ENCODE measurements around the gene CNGA3.
"Not testable (repeated sequence)": the region's sequence is repeated elsewhere in the genome, so short reads cannot be mapped to it uniquely, and the experiment has no call there.

CNGA3 gene

GRCh38 chr2:98346311-98347236, at the start of gene CNGA3:
TSS of gene CNGA3 (plus strand) at chr2:98346456. CDS start at chr2:98369976, 23,520 bp downstream.
- peak; percentile 31 for DNase-seq

- no peak for DNase-seq
Observed at GRCh38 chr2:98297817-98298682, 48.2 kb upstream of the CNGA3 start.

- no peak for DNase-seq
Observed at GRCh38 chr2:98298683-98299164, 47.5 kb upstream of the CNGA3 start.

- no peak for DNase-seq
Observed at GRCh38 chr2:98299211-98299905, 46.9 kb upstream of the CNGA3 start.

GRCh38 chr2:98300141-98300874, 45.9 kb upstream of the CNGA3 start:
- no peak for DNase-seq

- DNase-seq, result no peak
Observed at GRCh38 chr2:98301469-98301868, 44.8 kb upstream of the CNGA3 start.

GRCh38 chr2:98307131-98307696, 39.0 kb upstream of the CNGA3 start:
- not testable (repeated sequence) for DNase-seq

- peak; percentile 29 for DNase-seq
Observed at GRCh38 chr2:98308068-98308467, 38.2 kb upstream of the CNGA3 start.

- DNase-seq, result no peak
Observed at GRCh38 chr2:98308532-98308931, 37.7 kb upstream of the CNGA3 start.

GRCh38 chr2:98309580-98309979, 36.7 kb upstream of the CNGA3 start:
- DNase-seq, result no peak

- DNase-seq, result no peak
Observed at GRCh38 chr2:98310010-98310409, 36.2 kb upstream of the CNGA3 start.

- DNase-seq, result no peak
Observed at GRCh38 chr2:98311090-98311489, 35.2 kb upstream of the CNGA3 start.

- DNase-seq, result no peak
Observed at GRCh38 chr2:98311771-98312545, 34.3 kb upstream of the CNGA3 start.

- no peak for DNase-seq
Observed at GRCh38 chr2:98313492-98314250, 32.6 kb upstream of the CNGA3 start.

- no peak for DNase-seq
Observed at GRCh38 chr2:98314251-98314650, 32.0 kb upstream of the CNGA3 start.

GRCh38 chr2:98315957-98316356, 30.3 kb upstream of the CNGA3 start:
- no peak for DNase-seq

- DNase-seq, result no peak
Observed at GRCh38 chr2:98317214-98317613, 29.0 kb upstream of the CNGA3 start.

GRCh38 chr2:98320171-98320570, 26.1 kb upstream of the CNGA3 start:
- not testable (repeated sequence) for DNase-seq

- DNase-seq, result peak; percentile 48
Observed at GRCh38 chr2:98324181-98324580, 22.1 kb upstream of the CNGA3 start.

GRCh38 chr2:98327776-98328175, 18.5 kb upstream of the CNGA3 start:
- DNase-seq, result no peak

Data from fibroblast of skin of right biceps (primary cell).